ENCODE results near the gene TRIM44.

GRCh38 chr11:35791088-35791958 is 128.7 kb downstream of the TRIM44 start:
- no peak for TF ChIP-seq CTCF (IDR thresholded peaks at IDR 0.05; ENCODE audit: low read depth, low read length, poor library complexity, severe bottlenecking)
- TF ChIP-seq EZH2phosphoT487 (IDR thresholded peaks at IDR 0.05; ENCODE audit: borderline replicate concordance, low read length) = no peak
